Fibroblast of lung (primary cell): ENCODE results near the gene CRYBG1.

ENCODE experiments used
- EZH2 ChIP-seq: IDR thresholded peaks from 2 replicates; pipeline ENCODE4 v1.5.1; 2012; ENCODE audit warnings: low read length, control low read depth, mild to moderate bottlenecking; ENCODE audit errors: missing control alignments
- TF ChIP-seq, protein P1 (sequence below), 2 donors: IDR thresholded peaks in 1 of 2; conservative IDR thresholded peaks in 1 of 2; 1 replicate in 1 of 2; 2 replicates in 1 of 2; pipeline ENCODE4 v1.5.1; 2011 to 2012; ENCODE audit warnings: low read length in 2 of 2, control low read depth in 1 of 2, inconsistent platforms in 1 of 2, low read depth in 1 of 2, mild to moderate bottlenecking in 1 of 2

DNA sequence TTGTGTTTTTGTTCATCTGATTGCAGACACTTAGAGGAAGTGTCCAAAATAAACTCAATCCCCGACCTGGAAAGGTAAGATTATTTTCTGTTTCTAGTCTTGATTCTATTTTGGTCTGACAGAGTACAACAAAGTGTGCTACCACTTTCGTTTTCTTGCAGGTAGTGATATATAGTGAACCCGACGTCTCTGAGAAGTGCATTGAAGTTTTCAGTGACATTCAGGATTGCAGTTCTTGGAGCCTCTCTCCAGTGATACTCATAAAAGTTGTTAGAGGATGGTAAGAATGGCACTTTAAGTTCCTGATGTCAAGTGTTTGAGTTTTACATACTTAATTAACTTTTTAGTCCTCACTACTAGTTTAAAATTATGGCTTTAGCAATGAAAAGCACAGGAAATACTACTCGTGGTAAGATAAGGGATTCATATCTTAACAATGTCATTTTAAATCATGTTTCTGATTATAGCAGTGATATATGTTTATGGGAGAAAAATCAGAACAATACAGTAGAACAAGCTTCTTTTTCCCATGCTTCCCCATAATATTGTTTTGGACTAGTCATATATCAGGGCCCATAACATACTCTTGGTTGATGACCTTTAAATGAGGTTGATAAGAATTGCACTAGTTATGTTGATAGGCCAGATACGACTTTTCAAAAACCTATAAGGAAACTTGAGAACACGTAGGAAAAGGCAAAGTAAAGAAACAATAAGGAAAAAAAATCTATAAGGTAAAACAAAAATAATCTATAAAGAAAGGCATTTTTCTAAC is 164.8 kb downstream of the CRYBG1 start:
- TF ChIP-seq, protein P1, sequence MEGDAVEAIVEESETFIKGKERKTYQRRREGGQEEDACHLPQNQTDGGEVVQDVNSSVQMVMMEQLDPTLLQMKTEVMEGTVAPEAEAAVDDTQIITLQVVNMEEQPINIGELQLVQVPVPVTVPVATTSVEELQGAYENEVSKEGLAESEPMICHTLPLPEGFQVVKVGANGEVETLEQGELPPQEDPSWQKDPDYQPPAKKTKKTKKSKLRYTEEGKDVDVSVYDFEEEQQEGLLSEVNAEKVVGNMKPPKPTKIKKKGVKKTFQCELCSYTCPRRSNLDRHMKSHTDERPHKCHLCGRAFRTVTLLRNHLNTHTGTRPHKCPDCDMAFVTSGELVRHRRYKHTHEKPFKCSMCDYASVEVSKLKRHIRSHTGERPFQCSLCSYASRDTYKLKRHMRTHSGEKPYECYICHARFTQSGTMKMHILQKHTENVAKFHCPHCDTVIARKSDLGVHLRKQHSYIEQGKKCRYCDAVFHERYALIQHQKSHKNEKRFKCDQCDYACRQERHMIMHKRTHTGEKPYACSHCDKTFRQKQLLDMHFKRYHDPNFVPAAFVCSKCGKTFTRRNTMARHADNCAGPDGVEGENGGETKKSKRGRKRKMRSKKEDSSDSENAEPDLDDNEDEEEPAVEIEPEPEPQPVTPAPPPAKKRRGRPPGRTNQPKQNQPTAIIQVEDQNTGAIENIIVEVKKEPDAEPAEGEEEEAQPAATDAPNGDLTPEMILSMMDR (conservative IDR thresholded peaks at IDR 0.05 in 1 of 2, IDR thresholded peaks at IDR 0.05 in 1 of 2; ENCODE audit: low read depth in 1 of 2, low read length in 2 of 2), result no peak
- no peak for TF ChIP-seq EZH2
